ENCODE results near the gene CES1. TPM values are rescaled to one million over a fixed set of nuclear protein-coding genes. Genes with fewer than 3 reads are reported as not detected.
"Not testable (repeated sequence)": the region's sequence is repeated elsewhere in the genome, so short reads cannot be mapped to it uniquely, and the experiment has no call there.

CES1 gene
- total RNA-seq, 2 experiments from 2014 or later: not detected

- Histone ChIP-seq H3K9me2 (ENCODE audit: insufficient read depth, low read length) (no peaks in the 10 kb centered on the region), H3K9me3 (ENCODE audit: low read length) (no peaks in the 10 kb centered on the region), H4K20me1 (ENCODE audit: insufficient read depth, low read length) (no peaks in the 10 kb centered on the region), H3K4me2 (ENCODE audit: low read length) (no peak overlapping the region), H3K36me3 (ENCODE audit: insufficient read depth, low read length) (no peaks in the 10 kb centered on the region), H3K4me1 (ENCODE audit: insufficient read depth, low read length, poor library complexity, severe bottlenecking) (no peaks in the 10 kb centered on the region), H3K4me3 (ENCODE audit: low read depth, low read length, poor library complexity, severe bottlenecking) (no peak overlapping the region), H3K79me2 (ENCODE audit: insufficient read depth, low read depth, low read length) (no peaks in the 10 kb centered on the region), H2AFZ (ENCODE audit: low read length) (no peak overlapping the region), H3K27ac (ENCODE audit: low read depth, low read length, poor library complexity, severe bottlenecking) (no peak overlapping the region)
- intact Hi-C loops (cut with micrococcal nuclease; ENCODE audit: unreplicated experiment): no loop called here
- POLR2A ChIA-PET: no interaction called here
- TF ChIP-seq, protein P1, sequence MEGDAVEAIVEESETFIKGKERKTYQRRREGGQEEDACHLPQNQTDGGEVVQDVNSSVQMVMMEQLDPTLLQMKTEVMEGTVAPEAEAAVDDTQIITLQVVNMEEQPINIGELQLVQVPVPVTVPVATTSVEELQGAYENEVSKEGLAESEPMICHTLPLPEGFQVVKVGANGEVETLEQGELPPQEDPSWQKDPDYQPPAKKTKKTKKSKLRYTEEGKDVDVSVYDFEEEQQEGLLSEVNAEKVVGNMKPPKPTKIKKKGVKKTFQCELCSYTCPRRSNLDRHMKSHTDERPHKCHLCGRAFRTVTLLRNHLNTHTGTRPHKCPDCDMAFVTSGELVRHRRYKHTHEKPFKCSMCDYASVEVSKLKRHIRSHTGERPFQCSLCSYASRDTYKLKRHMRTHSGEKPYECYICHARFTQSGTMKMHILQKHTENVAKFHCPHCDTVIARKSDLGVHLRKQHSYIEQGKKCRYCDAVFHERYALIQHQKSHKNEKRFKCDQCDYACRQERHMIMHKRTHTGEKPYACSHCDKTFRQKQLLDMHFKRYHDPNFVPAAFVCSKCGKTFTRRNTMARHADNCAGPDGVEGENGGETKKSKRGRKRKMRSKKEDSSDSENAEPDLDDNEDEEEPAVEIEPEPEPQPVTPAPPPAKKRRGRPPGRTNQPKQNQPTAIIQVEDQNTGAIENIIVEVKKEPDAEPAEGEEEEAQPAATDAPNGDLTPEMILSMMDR (conservative IDR thresholded peaks at IDR 0.05; ENCODE audit: low read length): no peak
- TF ChIP-seq EZH2phosphoT487 (IDR thresholded peaks at IDR 0.05; ENCODE audit: borderline replicate concordance, low read depth, low read length): no peak
- BruUV-seq (replicated peaks): no TSS peak
- no peak for DNase-seq (ENCODE audit: low spot score)
- CTCF ChIA-PET (ENCODE audit: unreplicated experiment): no interaction called here
These were observed 3.3 kb upstream of the CES1 start for GRCh38 chr16:55836158-55836611.

DNA sequence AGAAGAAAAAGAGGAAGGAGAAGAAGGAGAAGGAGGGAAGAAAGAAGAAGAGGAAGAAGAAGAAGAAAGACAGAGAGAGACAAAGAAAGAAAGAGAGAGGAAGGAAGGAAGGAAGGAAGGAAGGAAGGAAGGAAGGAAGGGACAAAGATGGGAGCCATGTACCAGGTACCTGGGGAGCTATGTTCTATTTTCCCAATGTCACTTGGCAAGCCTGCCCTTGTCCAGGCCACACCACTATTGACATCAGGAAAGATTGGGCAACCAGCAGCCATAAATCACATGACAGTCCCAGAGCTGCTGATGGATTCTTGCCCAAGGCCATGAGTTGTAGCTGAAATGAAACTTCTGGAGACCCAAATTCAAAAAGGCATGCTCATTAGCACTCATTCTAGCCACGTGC lies 2.7 kb upstream of the CES1 start:
- intact Hi-C loops (cut with micrococcal nuclease; ENCODE audit: unreplicated experiment): no loop called here
- Histone ChIP-seq H3K9me2 (ENCODE audit: insufficient read depth, low read length) (no peaks in the 10 kb centered on the region), H4K20me1 (ENCODE audit: insufficient read depth, low read length) (no peaks in the 10 kb centered on the region), H3K4me2 (ENCODE audit: low read length) (no peak overlapping the region), H3K79me2 (ENCODE audit: insufficient read depth, low read depth, low read length) (no peaks in the 10 kb centered on the region), H3K27ac (ENCODE audit: low read depth, low read length, poor library complexity, severe bottlenecking) (no peak overlapping the region), H2AFZ (ENCODE audit: low read length) (no peak overlapping the region), H3K4me3 (ENCODE audit: low read depth, low read length, poor library complexity, severe bottlenecking) (no peak overlapping the region), H3K9me3 (ENCODE audit: low read length) (no peaks in the 10 kb centered on the region), H3K36me3 (ENCODE audit: insufficient read depth, low read length) (no peaks in the 10 kb centered on the region), H3K4me1 (ENCODE audit: insufficient read depth, low read length, poor library complexity, severe bottlenecking) (no peaks in the 10 kb centered on the region)
- TF ChIP-seq EZH2phosphoT487 (IDR thresholded peaks at IDR 0.05; ENCODE audit: borderline replicate concordance, low read depth, low read length): no peak
- TF ChIP-seq, protein P1 (conservative IDR thresholded peaks at IDR 0.05; ENCODE audit: low read length): no peak
- CTCF ChIA-PET (ENCODE audit: unreplicated experiment): no interaction called here
- no peak for DNase-seq (ENCODE audit: low spot score)
- POLR2A ChIA-PET: no interaction called here
- BruUV-seq (replicated peaks): no TSS peak

DNA sequence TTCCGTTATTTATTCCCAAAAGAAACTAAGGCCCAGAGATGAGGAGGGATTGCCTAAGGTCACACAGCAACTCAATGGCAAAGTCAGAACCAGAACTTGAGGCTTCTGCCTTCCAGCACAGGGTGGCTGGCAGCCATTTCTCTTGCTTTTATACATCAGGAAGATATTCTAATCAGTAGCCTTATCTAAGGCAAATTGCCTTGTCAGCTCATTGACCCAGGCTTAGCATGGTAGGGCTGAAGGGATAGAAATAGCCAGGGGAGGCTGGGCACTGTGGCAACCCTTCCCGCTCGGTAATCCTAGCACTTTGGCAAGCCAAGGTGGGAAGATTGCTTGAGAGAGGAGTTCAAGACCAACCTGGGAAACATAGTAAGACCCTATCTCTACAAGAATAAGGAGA lies 2.3 kb upstream of the CES1 start:
- H3K4me3 ChIP-seq (ENCODE audit: low read depth, low read length, poor library complexity, severe bottlenecking); BruUV-seq (replicated peaks); POLR2A ChIA-PET; intact Hi-C loops (cut with micrococcal nuclease; ENCODE audit: unreplicated experiment); H3K27ac ChIP-seq (ENCODE audit: low read depth, low read length, poor library complexity, severe bottlenecking); DNase-seq (ENCODE audit: low spot score); H3K9me2 ChIP-seq (ENCODE audit: insufficient read depth, low read length); H2AFZ ChIP-seq (ENCODE audit: low read length); H3K9me3 ChIP-seq (ENCODE audit: low read length); H4K20me1 ChIP-seq (ENCODE audit: insufficient read depth, low read length); H3K4me1 ChIP-seq (ENCODE audit: insufficient read depth, low read length, poor library complexity, severe bottlenecking); CTCF ChIA-PET (ENCODE audit: unreplicated experiment); H3K79me2 ChIP-seq (ENCODE audit: insufficient read depth, low read depth, low read length); H3K36me3 ChIP-seq (ENCODE audit: insufficient read depth, low read length); H3K4me2 ChIP-seq (ENCODE audit: low read length): not testable (repeated sequence)

Data from OCI-LY7 (cell line).